ENCODE measurements around the gene CCND1.
"Not testable (repeated sequence)": the region's sequence is repeated elsewhere in the genome, so short reads cannot be mapped to it uniquely, and the experiment has no call there.

CCND1 gene

GRCh38 chr11:69618237-69618636, 22.7 kb upstream of the CCND1 start:
- DNase-seq = no peak

- DNase-seq = no peak
These were observed 20.2 kb upstream of the CCND1 start for GRCh38 chr11:69620683-69621290.

- DNase-seq = not testable (repeated sequence)
These were observed 18.8 kb upstream of the CCND1 start for GRCh38 chr11:69622097-69622681.

GRCh38 chr11:69624293-69624692, 16.7 kb upstream of the CCND1 start:
- no peak for DNase-seq

- no peak for DNase-seq
These were observed 15.5 kb upstream of the CCND1 start for GRCh38 chr11:69625476-69625875.

GRCh38 chr11:69627551-69627950, 13.4 kb upstream of the CCND1 start:
- DNase-seq = no peak

- DNase-seq = no peak
These were observed 10.9 kb upstream of the CCND1 start for GRCh38 chr11:69630017-69630416.

GRCh38 chr11:69630424-69630823, 10.5 kb upstream of the CCND1 start:
- DNase-seq = no peak

GRCh38 chr11:69632900-69633299, 8.1 kb upstream of the CCND1 start:
- DNase-seq = no peak

- no peak for DNase-seq
These were observed 6.9 kb upstream of the CCND1 start for GRCh38 chr11:69634069-69634468.

GRCh38 chr11:69634590-69634989, 6.4 kb upstream of the CCND1 start:
- no peak for DNase-seq

- DNase-seq = no peak
These were observed 5.8 kb upstream of the CCND1 start for GRCh38 chr11:69635195-69635594.

GRCh38 chr11:69635804-69636511, 5.0 kb upstream of the CCND1 start:
- DNase-seq = no peak

GRCh38 chr11:69636512-69637197, 4.3 kb upstream of the CCND1 start:
- no peak for DNase-seq

- DNase-seq = no peak
These were observed 3.6 kb upstream of the CCND1 start for GRCh38 chr11:69637198-69637940.

GRCh38 chr11:69637941-69638871, 2.8 kb upstream of the CCND1 start:
- DNase-seq = no peak

GRCh38 chr11:69638941-69639681, 1.8 kb upstream of the CCND1 start:
- DNase-seq = no peak

GRCh38 chr11:69639831-69640230, 1.1 kb upstream of the CCND1 start:
- DNase-seq = no peak

GRCh38 chr11:69640260-69640994, 529 bp upstream of the CCND1 start:
- no peak for DNase-seq
